HCT116 (cell line): ENCODE data around the gene ARL15.

Experiments
- CEBPB ChIP-seq: IDR thresholded peaks from 2 replicates; pipeline ENCODE4 v1.6.1; 2012; ENCODE audit warnings: low read depth
- EZH2 ChIP-seq: fragments of 200-600 bp; sonication (generic); IDR thresholded peaks from 2 replicates; pipeline ENCODE4 v1.6.1; 2017; ENCODE audit warnings: antibody characterized with exemption, mixed run types
- EZH2phosphoT487 ChIP-seq: fragments of 200-600 bp; IDR thresholded peaks from 2 replicates; pipeline ENCODE4 v1.6.1; 2018; ENCODE audit warnings: antibody characterized with exemption, borderline replicate concordance
- FOSL1 ChIP-seq: IDR thresholded peaks from 2 replicates; pipeline ENCODE4 v1.6.1; 2012; ENCODE audit warnings: low read depth
- MAX ChIP-seq: IDR thresholded peaks from 2 replicates; pipeline ENCODE4 v1.6.1; 2012
- POLR2A ChIP-seq: IDR thresholded peaks from 2 replicates; pipeline ENCODE4 v1.7.0; 2011; ENCODE audit warnings: borderline replicate concordance; ENCODE audit not compliant: insufficient read depth, insufficient read length; ENCODE audit errors: extremely low read depth
- POLR2AphosphoS5 ChIP-seq: IDR thresholded peaks from 2 replicates; pipeline ENCODE4 v1.6.1; 2011; ENCODE audit warnings: mild to moderate bottlenecking, low read depth, low read length, moderate library complexity
- RAD21 ChIP-seq: IDR thresholded peaks from 2 replicates; pipeline ENCODE4 v1.6.1; 2012; ENCODE audit warnings: low read depth, mild to moderate bottlenecking
- REST ChIP-seq: IDR thresholded peaks from 2 replicates; pipeline ENCODE4 v1.6.1; 2012; ENCODE audit warnings: low read depth
- SIN3A ChIP-seq: IDR thresholded peaks from 2 replicates; pipeline ENCODE4 v1.6.1; 2012; ENCODE audit warnings: low read depth
- SP1 ChIP-seq: IDR thresholded peaks from 2 replicates; pipeline ENCODE4 v1.6.1; 2012; ENCODE audit warnings: low read depth
- TCF7L2 ChIP-seq: IDR thresholded peaks from 2 replicates; pipeline ENCODE4 v1.7.0; 2011; ENCODE audit warnings: borderline replicate concordance, inconsistent platforms; ENCODE audit not compliant: insufficient read depth, insufficient read length; ENCODE audit errors: extremely low read depth
- YY1 ChIP-seq: IDR thresholded peaks from 2 replicates; pipeline ENCODE4 v1.6.1; 2011; ENCODE audit warnings: low read length, low read depth, moderate library complexity, mild to moderate bottlenecking; ENCODE audit not compliant: insufficient replicate concordance; ENCODE audit errors: extremely low read depth
- TF ChIP-seq, protein P1 (sequence below), 3 experiments: fragments of 200-600 bp in 1 of 3; sonication (generic) in 1 of 3; IDR thresholded peaks in 2 of 3; conservative IDR thresholded peaks in 1 of 3; 2 replicates each; pipeline ENCODE4 v1.5.1; 2012 to 2017; ENCODE audit warnings: low read depth in 2 of 3, low read length in 2 of 3, antibody characterized with exemption in 1 of 3, borderline replicate concordance in 1 of 3, control low read depth in 1 of 3, mild to moderate bottlenecking in 1 of 3, mixed read lengths in 1 of 3, mixed run types in 1 of 3, moderate library complexity in 1 of 3; ENCODE audit not compliant: insufficient read depth in 1 of 3

GRCh38 chr5:53940921-53941320 lies 369.5 kb downstream of the ARL15 start:
- TF ChIP-seq, protein P1, sequence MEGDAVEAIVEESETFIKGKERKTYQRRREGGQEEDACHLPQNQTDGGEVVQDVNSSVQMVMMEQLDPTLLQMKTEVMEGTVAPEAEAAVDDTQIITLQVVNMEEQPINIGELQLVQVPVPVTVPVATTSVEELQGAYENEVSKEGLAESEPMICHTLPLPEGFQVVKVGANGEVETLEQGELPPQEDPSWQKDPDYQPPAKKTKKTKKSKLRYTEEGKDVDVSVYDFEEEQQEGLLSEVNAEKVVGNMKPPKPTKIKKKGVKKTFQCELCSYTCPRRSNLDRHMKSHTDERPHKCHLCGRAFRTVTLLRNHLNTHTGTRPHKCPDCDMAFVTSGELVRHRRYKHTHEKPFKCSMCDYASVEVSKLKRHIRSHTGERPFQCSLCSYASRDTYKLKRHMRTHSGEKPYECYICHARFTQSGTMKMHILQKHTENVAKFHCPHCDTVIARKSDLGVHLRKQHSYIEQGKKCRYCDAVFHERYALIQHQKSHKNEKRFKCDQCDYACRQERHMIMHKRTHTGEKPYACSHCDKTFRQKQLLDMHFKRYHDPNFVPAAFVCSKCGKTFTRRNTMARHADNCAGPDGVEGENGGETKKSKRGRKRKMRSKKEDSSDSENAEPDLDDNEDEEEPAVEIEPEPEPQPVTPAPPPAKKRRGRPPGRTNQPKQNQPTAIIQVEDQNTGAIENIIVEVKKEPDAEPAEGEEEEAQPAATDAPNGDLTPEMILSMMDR (IDR thresholded peaks at IDR 0.05 in 2 of 3, conservative IDR thresholded peaks at IDR 0.05 in 1 of 3; ENCODE audit: borderline replicate concordance in 1 of 3, insufficient read depth in 1 of 3, low read depth in 2 of 3, low read length in 2 of 3), result no peak
- TF ChIP-seq EZH2 (no peak), REST (no peak), EZH2phosphoT487 (no peak), SP1 (no peak), RAD21 (no peak), SIN3A (no peak), POLR2AphosphoS5 (no peak), MAX (no peak), TCF7L2 (no peak), YY1 (no peak), CEBPB (no peak), POLR2A (no peak), FOSL1 (no peak)
